ENCODE results near the gene DPH7. TPM values are rescaled to one million over a fixed set of nuclear protein-coding genes. Genes with fewer than 3 reads are reported as not detected.
"Not testable (repeated sequence)": the region's sequence is repeated elsewhere in the genome, so short reads cannot be mapped to it uniquely, and the experiment has no call there.

DPH7 gene
- total RNA-seq, 2 donors from 2014 or later: 26.7 to 35.5 TPM

DNA sequence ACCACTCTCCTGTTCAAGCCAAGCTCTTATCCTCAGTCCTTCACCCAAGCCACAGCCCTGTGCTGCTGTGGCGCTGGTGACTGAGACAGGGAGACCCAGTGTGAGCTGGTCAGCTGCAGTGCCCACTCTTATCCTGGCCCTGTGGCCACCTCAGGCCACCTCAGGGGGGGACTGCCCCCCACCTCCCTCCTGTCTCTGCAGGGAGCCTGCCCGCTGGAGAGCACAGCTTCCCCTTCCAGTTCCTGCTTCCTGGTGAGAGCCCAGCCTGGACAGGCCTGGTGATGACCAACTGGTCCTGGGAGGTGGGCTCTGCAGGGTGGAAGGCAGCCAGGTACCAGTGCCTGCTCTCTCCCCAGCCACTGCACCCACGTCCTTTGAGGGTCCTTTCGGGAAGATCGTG lies 34.5 kb upstream of the DPH7 start:
- Mint-ChIP-seq H3K27ac (no peak overlapping the region), H3K27me3 (no peaks in the 10 kb centered on the region), H3K4me3 (no peak overlapping the region), H3K9me3 (no peaks in the 10 kb centered on the region), H3K4me1 (peaks cover 14% of the 10 kb centered on the region), H3K36me3 (ENCODE audit: low read depth) (peaks cover 29% of the 10 kb centered on the region)
- ATAC-seq (replicated peaks): no peak

DNA sequence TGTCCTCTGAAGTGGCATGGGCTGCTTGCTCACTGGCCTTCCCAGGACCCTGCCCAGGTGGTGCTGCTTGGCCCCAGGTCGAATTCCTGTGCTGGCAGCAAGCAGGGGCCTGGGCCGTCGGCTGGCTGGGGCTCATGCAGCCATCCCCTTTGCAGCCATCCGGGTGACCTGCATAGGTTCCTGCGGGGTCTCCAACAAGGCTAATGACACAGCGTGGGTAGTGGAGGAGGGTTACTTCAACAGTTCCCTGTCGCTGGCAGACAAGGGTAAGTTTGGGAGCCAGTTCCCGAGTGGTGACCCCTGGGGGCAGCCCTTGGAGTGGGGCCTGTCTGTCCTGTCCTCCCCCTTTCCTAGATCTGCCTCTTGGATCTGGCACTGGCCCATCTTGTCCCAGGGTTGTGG lies 34.0 kb upstream of the DPH7 start:
- no peaks in the 10 kb centered on the region for H3K9me3 Mint-ChIP-seq
- no peak overlapping the region for H3K4me3 Mint-ChIP-seq
- H3K36me3 Mint-ChIP-seq (ENCODE audit: low read depth): peaks cover 25% of the 10 kb centered on the region
- no peak for ATAC-seq (replicated peaks)
- no peak overlapping the region for H3K27ac Mint-ChIP-seq
- H3K4me1 Mint-ChIP-seq: peaks cover 14% of the 10 kb centered on the region
- no peaks in the 10 kb centered on the region for H3K27me3 Mint-ChIP-seq

DNA sequence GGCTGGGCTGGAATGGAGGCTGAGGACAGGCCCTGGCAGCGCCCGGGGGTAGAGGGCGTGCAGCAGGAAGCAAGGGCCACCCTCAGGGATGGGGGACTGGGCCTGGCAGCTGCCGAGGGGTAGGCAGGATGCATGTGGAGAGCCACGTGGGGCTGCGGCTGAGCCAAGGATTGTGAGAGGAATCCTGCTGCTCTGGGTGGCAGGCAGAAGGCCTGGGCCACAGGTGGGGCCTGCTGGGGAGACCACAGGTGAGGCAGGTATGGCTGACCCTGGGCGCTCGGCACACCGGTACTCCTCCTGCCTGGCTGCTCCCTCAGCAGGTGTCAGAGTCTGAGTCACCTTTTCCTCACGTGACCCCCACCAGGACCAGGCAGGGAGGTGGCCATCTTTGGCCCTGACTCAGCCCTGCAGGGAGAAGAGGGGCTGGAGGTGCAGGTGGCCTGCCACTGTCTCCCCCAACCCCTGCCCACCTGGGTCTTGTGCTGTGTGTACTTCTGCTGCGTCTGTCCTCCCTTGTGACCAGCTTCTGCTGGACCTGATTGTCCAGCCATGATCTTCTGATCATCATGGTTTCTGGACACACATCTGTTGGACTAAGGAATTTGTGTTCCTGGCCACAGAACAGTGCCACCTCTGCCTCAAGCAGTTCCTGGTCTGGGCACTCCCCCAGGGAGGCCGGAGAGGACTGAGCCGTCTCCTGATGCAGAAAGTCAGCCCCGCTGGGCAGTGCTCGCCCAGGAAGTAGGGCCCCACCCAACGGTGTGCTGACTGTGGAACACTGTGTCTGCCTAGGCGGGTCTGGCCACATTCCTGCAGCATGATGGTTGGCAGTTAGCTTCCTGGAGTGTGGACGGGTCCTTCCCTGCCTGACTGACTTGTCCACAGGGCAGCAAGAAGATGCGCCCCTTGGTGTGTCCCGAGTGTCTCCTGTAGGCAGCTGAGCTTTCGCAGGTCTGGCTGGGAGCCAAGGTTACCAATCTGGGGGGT lies 33.2 kb upstream of the DPH7 start:
- H3K9me3 Mint-ChIP-seq: no peaks in the 10 kb centered on the region
- peak; percentile 89 for ATAC-seq (replicated peaks)
- peak overlapping the region; percentile 84 for H3K27ac Mint-ChIP-seq

DNA sequence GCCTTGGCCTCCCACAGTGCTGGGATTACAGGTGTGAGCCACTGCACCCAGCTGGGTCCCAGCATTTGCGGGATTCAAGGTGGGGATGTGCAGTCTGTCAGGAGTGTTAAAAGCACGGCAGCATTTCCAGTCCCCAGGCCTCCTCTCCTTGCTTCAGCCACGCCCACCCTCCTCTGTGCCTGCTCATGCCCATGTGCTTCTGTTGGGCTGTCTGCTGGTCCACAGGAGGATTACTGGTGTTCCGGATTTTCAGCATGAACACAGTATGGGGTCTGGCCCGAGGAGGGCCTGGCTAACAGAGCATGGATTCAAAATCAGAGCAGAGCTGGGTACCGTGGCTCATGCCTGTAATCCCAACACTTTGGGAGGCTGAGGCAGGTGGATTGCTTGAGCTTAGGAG lies 32.2 kb upstream of the DPH7 start:
- Mint-ChIP-seq H3K36me3 (ENCODE audit: low read depth) (peaks cover 11% of the 10 kb centered on the region), H3K4me3 (peak overlapping the region; percentile 48), H3K9me3 (no peaks in the 10 kb centered on the region), H3K4me1 (peaks cover 12% of the 10 kb centered on the region), H3K27me3 (no peaks in the 10 kb centered on the region), H3K27ac (peak overlapping the region; percentile 84)
- ATAC-seq (replicated peaks): no peak

More for the DNA sequence above, 33.2 kb upstream of the DPH7 start:
- Mint-ChIP-seq H3K36me3 (ENCODE audit: low read depth) (peaks cover 17% of the 10 kb centered on the region), H3K27me3 (no peaks in the 10 kb centered on the region), H3K4me1 (peaks cover 9% of the 10 kb centered on the region), H3K4me3 (peak overlapping the region; percentile 48)

DNA sequence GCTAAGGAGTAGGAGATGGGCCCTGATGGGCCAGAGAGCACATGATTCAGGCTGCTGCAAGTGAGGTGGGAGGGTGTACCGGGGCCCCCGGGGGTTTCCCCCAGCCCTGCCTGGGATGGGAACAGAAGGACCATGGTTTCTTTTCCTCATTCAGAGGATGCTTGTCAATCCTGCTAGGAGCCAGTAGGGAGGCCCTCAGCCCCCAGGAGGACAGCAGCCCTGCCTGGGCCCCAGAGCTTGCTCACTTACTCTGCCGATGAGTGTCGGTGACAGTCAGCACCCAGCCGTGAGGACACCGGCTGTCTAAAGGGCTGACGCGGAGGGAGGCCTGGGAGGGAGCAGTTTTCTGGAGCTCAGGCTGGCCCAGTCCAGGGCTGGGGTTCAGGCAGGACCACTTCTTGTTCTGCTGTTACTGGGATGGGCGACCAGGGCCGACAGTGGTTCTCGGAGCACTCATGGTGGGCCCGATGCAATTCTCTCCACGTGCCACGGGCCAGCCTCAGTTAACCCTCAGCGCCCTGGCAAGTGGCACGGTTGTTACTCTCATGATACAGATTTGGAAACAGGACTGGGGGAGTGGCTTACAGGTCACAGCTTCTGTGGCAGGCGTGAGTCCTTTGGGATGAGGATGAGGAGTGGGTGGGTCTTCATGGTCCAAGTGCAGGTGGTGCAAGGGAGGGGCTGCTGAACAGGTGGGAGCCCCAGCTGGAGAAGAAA lies 28.6 kb upstream of the DPH7 start:
- peak overlapping the region; percentile 71 for H3K27ac Mint-ChIP-seq
- H3K27me3 Mint-ChIP-seq: no peaks in the 10 kb centered on the region
- peak overlapping the region; percentile 80 for H3K4me3 Mint-ChIP-seq
- no peaks in the 10 kb centered on the region for H3K9me3 Mint-ChIP-seq
- no peaks in the 10 kb centered on the region for H3K36me3 Mint-ChIP-seq (ENCODE audit: low read depth)
- H3K4me1 Mint-ChIP-seq: peaks cover 12% of the 10 kb centered on the region
- no peak for ATAC-seq (replicated peaks)

DNA sequence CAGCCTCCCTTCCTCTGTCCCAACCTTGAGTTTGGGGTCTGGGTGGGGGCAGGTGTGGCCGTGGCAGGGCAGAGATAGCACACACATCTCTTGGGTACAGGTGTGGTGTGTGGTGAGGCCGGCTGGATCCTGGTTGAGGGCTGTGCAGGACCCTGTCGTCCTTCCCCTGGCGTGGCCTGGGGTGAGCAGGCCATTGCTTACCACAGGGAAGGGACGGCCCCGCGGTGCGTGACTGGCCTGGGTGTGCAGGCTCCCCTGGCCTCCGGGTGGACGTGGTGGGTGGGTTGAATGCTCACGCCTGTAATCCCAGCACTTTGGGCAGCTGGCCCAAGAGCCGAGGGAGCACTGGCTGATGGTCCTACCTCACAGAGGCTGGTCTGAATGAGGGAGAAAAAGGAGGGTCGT lies 28.0 kb upstream of the DPH7 start:
- Mint-ChIP-seq H3K27ac (peak overlapping the region; percentile 71), H3K27me3 (no peaks in the 10 kb centered on the region), H3K4me1 (peaks cover 12% of the 10 kb centered on the region), H3K36me3 (ENCODE audit: low read depth) (no peaks in the 10 kb centered on the region), H3K9me3 (no peaks in the 10 kb centered on the region), H3K4me3 (peak overlapping the region; percentile 80)
- ATAC-seq (replicated peaks): no peak

DNA sequence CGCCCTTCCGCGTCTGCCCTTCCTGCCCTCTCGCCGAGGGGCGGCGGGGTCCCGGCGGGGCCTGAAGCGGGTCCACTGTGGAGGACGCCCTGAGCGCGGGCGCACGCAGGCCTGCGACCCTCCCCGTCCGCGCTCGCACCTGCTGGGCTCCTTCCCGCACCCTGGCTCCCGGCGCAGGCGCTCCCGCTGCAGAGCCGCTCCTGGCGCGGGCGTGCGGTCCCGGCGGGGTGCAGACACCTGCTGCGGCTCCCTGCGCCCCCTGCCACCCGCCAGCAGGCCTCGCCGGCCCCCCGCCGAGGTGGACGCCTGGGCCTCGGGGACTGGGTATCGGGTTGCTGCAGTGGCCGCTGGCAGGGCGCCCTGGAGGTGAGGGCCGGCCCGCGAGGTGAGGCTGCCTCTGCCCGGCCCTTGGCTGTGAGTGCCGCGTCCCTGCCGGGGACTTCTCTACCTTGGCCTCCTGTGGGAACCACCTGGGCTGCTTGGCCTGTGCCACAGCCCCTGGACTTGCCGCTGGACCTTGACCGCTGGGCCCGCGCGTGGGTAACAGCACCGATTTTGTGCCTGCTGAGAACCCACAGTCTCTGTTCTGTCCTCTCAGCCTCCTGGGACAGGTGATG lies 27.4 kb upstream of the DPH7 start:
- peak; percentile 11 for ATAC-seq (replicated peaks)
- Mint-ChIP-seq H3K27ac (peak overlapping the region; percentile 71), H3K4me3 (peak overlapping the region; percentile 80), H3K9me3 (no peaks in the 10 kb centered on the region), H3K4me1 (peaks cover 6% of the 10 kb centered on the region), H3K36me3 (ENCODE audit: low read depth) (no peaks in the 10 kb centered on the region), H3K27me3 (no peaks in the 10 kb centered on the region)

DNA sequence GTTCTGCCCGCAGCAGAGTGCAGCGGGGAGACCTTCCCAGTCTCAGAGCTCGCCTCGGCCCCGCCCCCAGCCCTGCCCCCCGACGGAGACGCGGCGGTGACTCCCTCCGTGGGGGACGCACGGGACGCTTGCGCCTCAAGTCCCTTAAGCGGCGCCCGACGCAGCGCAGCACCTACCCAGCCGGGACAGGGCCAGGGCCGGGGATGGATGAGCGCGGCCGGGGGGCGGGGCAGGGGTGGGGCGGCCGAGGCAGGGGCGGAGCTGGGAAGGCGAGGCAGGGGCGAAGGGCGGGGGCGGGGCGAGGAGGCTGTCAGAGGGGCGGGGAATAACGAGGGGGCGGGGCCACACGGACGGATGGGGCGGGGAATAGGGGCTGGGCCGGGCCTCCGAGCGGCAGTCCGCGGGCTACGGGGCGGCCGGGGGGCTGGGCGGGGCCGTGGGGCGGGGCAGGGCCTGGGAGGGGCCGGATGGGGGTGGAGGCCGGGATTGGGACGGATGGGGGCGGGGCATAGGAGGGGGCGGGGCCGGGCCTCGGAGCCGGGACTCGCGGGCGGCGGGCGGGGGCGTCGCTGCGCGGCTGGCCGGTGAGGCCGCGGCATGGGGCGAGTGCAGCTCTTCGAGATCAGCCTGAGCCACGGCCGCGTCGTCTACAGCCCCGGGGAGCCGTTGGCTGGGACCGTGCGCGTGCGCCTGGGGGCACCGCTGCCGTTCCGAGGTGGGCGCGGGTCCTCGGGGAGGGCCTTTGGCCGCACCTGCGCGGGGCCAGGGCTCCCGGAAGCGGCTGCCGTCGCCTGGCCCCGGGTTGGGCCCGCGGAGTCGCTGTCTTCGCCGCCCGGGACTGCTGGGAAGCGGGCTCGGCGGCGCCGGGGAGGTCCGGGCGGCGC lies 26.6 kb upstream of the DPH7 start, which contains the start of gene ARRDC1:
Gene ARRDC1 (plus strand): TSS at position 566 of the 884 bp plus-strand sequence. CDS start 32 bp downstream, at position 598.
- H3K27ac Mint-ChIP-seq: peak within 1 kb of the TSS; percentile 71
- peaks cover 5% of the 10 kb centered on the region for H3K4me1 Mint-ChIP-seq
- ATAC-seq (replicated peaks): peak; percentile 87
- no peaks in the 10 kb centered on the region for H3K36me3 Mint-ChIP-seq (ENCODE audit: low read depth)
- H3K27me3 Mint-ChIP-seq: no peaks in the 10 kb centered on the region
- peak within 1 kb of the TSS; percentile 80 for H3K4me3 Mint-ChIP-seq
- H3K9me3 Mint-ChIP-seq: no peaks in the 10 kb centered on the region

DNA sequence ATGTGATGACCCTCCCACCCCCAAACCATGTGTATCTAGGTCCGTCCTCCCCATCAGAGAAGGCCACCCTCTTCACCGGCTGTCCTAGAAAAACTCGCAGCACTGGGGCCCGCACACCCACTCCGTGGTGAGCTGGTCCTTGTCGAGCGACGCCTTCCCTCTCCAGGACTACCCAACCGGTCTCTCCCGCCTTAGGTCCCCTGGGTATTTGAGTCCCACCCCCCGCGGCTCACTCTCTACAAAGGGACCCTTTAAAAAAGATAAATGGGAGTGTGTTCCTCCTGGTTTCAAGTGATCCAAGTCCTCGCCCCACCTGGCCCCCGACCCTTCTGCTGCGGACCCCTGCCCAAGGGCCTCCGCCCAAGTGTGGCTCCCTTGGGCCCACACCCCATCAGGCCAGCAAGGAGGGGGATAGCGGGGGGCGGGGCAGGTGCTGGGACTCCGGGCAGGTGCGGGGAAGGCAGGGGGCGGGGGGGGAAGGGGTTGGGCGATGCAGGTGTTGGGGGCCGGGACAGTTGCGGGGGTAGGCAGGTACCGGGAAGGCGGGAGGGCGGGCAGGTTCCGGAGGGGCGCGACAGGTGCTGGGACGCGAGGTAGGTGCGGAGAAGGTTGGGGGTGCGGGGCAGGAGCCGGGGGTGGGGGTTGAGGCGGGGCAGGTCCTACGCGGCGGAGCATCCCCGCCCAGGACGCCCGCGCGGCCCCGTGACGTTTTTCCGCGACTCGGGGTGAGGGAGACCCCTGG lies 25.8 kb upstream of the DPH7 start:
- no peaks in the 10 kb centered on the region for H3K9me3 Mint-ChIP-seq
- peaks cover 5% of the 10 kb centered on the region for H3K4me1 Mint-ChIP-seq
- no peak overlapping the region for H3K4me3 Mint-ChIP-seq
- no peak for ATAC-seq (replicated peaks)
- H3K27me3 Mint-ChIP-seq: no peaks in the 10 kb centered on the region
- no peak overlapping the region for H3K27ac Mint-ChIP-seq
- no peaks in the 10 kb centered on the region for H3K36me3 Mint-ChIP-seq (ENCODE audit: low read depth)

DNA sequence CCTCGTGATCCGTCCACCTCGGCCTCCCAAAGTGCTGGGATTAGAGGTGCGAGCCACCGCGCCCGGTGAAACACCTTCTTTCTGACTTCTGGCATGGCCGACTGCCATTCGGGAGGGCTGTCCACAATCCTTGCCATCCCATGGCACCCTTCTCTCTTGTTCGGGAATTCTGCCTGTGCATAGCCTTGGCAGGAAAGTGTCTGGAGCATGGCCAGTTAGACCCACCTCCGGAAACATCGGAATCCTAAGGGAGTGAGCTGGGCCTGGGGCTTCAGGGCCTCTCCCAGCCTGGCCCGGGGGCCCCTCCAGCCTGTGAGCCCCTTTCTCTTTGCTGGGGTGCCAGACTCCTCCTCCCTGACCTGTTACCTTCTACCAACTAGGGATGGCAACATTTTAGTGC lies 25.2 kb upstream of the DPH7 start:
- Mint-ChIP-seq H3K4me1 (peaks cover 5% of the 10 kb centered on the region), H3K36me3 (ENCODE audit: low read depth) (no peaks in the 10 kb centered on the region), H3K27me3 (no peaks in the 10 kb centered on the region), H3K9me3 (no peaks in the 10 kb centered on the region), H3K4me3 (no peak overlapping the region), H3K27ac (no peak overlapping the region)
- ATAC-seq (replicated peaks): no peak

DNA sequence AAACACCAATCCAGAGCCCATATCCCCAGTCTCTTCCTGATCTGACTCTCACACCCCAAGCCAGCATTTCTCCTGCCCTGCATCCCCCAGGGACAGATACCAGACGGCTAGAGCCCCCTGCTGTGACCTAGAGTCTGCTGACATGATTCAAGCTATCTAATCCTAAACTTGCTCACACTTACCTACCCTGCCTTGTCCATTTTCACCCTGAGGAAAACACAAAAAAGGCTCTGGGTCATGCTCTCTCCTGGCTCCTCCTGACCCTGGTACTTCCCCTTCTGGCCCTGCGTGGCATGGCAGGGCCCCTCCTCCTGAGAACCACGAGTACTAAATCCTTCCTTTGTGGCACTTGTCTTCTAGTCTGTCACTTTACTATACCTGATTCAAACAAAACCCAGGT lies 23.9 kb upstream of the DPH7 start:
- Mint-ChIP-seq H3K4me1 (peaks cover 10% of the 10 kb centered on the region), H3K36me3 (ENCODE audit: low read depth) (no peaks in the 10 kb centered on the region), H3K9me3 (no peaks in the 10 kb centered on the region), H3K27me3 (no peaks in the 10 kb centered on the region), H3K27ac (no peak overlapping the region), H3K4me3 (no peak overlapping the region)
- no peak for ATAC-seq (replicated peaks)

DNA sequence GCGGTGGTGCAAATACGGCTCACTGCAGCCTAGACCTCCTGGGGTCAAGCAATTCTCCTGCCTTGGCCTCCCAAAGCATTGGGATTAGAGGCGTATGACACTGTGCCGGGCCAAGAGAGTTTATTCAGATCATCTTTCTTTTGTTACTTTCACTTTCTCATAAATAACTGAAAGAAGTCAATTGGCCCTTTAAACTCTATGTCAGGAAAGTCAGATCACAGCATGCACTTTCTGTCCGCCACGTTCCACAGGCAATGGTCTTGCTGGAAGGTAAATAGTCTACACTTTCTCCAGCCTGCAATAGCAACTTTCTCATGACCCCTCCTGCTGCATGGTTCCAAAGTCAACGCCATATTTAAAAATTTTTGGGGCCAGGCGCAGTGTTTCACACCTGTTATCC lies 20.2 kb upstream of the DPH7 start:
- H3K9me3 Mint-ChIP-seq: no peaks in the 10 kb centered on the region
- no peak overlapping the region for H3K27ac Mint-ChIP-seq
- ATAC-seq (replicated peaks): no peak
- no peaks in the 10 kb centered on the region for H3K27me3 Mint-ChIP-seq
- H3K4me1 Mint-ChIP-seq: peaks cover 5% of the 10 kb centered on the region
- H3K4me3 Mint-ChIP-seq: no peak overlapping the region
- no peaks in the 10 kb centered on the region for H3K36me3 Mint-ChIP-seq (ENCODE audit: low read depth)

DNA sequence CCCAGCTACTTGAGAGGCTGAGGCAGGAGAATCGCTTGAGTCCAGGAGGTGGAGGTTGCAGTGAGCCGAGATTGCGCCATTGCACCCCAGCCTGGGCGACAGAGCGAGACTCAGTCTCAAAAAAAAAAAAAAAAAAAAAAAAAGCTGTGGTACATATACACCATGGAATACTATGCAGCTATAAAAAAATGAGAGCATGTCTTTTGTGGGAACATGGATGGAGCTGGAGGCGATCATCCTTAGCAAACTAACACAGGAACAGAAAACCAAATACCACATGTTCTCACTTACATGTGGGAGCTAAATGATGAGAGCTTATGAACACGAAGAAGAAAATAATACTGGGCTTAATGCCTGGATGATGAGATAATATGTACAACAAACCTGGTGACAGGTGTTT lies 17.9 kb upstream of the DPH7 start:
- not testable (repeated sequence) for H3K9me3 Mint-ChIP-seq; H3K27ac Mint-ChIP-seq; H3K36me3 Mint-ChIP-seq (ENCODE audit: low read depth); H3K27me3 Mint-ChIP-seq; H3K4me3 Mint-ChIP-seq; H3K4me1 Mint-ChIP-seq; ATAC-seq (replicated peaks)
